Measurements from ENCODE around the gene KCNJ12.

KCNJ12 gene

DNA sequence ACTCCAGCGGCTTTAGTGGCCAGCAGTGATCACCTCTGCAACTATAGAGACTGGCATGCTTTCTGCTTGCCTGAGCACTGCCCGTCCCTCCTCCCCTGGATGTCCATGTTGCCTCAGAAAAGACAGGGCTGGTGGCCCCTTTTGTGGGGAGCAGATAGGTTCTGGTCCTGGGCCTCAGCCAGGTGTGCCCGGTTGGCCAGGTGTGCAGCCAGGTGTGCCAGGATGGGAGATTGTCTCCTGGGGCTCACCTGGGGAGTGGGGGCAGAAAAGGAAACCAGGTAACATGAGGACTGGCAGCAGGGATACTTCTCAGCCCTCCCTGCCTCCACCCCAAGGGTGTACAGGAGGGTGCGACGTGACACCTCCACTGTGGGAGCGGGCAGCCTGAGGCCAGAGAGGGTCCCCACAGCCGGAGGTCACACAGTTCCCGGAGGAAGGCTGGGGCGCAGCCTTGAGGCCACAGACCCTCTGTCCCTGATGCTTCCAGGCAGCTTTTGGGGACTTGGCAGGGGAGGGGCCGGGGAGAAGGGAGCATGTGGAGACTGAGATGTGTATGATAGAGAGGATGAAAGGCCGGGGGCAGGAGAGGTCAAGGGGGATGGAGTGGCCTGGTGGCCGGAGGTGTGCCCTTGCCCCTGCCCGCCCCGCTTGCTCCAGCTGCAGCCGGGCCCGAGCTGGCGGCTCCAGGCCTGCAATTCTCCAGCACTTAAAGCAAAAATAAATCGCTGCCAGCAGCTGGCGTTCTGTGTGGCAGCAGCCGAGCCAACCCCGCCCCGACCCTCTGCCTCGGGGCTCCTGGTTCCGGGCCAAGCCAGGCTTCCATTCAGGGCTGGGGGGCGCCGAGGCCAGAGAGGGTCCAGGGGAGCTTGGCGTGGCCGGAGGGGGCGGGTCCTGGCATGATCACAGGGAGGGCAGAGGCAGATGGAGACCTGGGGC is 6.7 kb downstream of the KCNJ12 start:
- DNase-seq (ENCODE audit: extremely low read depth, low read depth) = no peak
- TF ChIP-seq, protein P1, sequence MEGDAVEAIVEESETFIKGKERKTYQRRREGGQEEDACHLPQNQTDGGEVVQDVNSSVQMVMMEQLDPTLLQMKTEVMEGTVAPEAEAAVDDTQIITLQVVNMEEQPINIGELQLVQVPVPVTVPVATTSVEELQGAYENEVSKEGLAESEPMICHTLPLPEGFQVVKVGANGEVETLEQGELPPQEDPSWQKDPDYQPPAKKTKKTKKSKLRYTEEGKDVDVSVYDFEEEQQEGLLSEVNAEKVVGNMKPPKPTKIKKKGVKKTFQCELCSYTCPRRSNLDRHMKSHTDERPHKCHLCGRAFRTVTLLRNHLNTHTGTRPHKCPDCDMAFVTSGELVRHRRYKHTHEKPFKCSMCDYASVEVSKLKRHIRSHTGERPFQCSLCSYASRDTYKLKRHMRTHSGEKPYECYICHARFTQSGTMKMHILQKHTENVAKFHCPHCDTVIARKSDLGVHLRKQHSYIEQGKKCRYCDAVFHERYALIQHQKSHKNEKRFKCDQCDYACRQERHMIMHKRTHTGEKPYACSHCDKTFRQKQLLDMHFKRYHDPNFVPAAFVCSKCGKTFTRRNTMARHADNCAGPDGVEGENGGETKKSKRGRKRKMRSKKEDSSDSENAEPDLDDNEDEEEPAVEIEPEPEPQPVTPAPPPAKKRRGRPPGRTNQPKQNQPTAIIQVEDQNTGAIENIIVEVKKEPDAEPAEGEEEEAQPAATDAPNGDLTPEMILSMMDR (IDR thresholded peaks at IDR 0.05; ENCODE audit: low read depth, low read length, missing control alignments) = no peak
- H3K4me3 ChIP-seq (replicated peaks; ENCODE audit: low read depth, low read length) = no peak overlapping the region

DNA sequence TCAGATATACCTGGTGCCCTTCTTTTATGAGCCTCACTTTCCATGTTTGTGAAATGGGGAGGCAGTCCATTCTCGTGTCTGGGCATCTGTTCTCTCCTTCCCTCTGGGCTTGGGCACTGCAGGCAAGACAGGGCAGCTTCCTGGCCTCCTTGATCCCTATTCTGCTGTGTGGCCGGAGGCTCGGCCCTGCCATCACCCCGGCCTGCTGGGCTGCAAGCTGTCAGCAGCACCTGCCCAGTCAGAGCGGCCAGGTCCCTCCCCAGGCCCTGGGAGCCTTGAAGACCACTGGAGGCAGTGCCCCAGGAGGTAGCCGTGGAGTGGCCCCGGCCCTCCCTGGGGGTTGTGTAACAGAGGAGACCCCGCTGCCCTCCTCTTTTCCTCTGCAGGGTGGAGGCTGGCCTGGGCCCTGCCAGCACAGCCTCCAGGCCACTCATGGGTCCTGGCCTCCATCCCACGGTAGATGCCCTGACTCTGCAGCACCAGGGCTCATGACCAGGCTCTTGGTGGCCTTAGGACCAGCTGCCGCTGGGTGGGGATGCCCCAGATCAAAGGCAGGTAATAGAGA is 9.2 kb downstream of the KCNJ12 start:
- TF ChIP-seq, protein P1 (IDR thresholded peaks at IDR 0.05; ENCODE audit: low read depth, low read length, missing control alignments) = no peak
- DNase-seq (ENCODE audit: extremely low read depth, low read depth) = no peak
- no peak overlapping the region for H3K4me3 ChIP-seq (replicated peaks; ENCODE audit: low read depth, low read length)

DNA sequence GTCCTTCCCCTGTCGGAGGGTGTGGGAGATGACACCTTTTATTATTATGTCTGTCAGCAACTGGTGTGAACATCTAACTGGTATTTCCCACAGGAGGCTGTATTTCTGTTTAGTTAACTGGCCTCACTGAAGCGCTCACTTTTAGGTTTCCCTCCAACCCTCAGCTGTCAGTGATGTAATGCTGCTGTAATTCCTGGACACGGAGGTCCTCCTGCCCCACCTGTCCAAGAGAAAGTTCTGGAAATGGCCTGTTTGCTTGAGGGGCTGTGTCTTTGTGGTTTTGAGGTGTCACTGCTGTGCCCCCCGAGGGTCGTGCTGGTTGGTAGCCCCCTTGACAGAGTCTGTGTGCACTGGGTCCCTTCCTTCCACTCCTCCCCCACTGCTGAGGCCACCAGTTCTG is 11.5 kb downstream of the KCNJ12 start:
- DNase-seq (ENCODE audit: extremely low read depth, low read depth) = no peak
- no peak overlapping the region for H3K4me3 ChIP-seq (replicated peaks; ENCODE audit: low read depth, low read length)
- TF ChIP-seq, protein P1 (IDR thresholded peaks at IDR 0.05; ENCODE audit: low read depth, low read length, missing control alignments) = no peak

DNA sequence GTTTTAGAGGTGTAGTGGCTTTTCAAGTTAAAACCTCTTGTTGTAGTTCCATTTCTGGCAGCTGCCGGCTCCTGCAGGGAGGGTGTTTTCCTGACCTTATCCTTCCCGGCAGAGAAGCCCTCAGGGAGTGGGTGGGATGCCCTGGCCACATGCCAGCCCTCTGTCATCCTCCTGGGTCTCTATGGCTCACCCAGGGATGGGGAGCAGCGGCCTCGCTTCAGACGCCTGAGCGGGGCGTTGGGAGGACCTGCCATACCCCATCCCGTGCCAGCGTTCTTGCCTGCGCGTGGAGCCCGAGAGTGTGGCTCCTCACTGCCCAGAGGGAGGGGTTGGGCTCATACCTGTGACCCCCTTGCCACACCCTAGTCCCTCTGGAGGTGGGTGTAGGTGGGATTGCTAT is 11.9 kb downstream of the KCNJ12 start:
- TF ChIP-seq, protein P1 (IDR thresholded peaks at IDR 0.05; ENCODE audit: low read depth, low read length, missing control alignments) = no peak
- no peak overlapping the region for H3K4me3 ChIP-seq (replicated peaks; ENCODE audit: low read depth, low read length)
- DNase-seq (ENCODE audit: extremely low read depth, low read depth) = no peak

DNA sequence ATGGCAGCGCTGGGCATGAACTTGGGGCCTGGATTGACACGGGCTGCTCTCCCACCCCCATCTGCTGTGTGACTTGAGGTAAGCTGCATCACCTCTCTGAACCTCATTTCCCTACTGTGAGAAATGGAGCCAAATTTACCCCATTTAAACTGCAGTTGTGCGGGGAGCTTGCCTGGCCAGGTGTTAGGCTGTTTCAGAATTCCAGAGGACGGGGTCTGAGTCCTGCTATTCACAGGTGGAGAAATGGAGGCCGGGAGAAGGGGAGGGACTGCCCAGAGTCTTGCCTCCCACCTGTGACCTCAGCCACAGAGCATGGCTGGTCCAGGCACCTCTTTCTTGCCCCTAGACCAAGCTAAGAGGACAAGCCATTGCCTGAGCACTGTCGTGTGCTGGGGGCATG is 12.8 kb downstream of the KCNJ12 start:
- H3K4me3 ChIP-seq (replicated peaks; ENCODE audit: low read depth, low read length) = no peak overlapping the region
- no peak for DNase-seq (ENCODE audit: extremely low read depth, low read depth)
- TF ChIP-seq, protein P1 (IDR thresholded peaks at IDR 0.05; ENCODE audit: low read depth, low read length, missing control alignments) = no peak

DNA sequence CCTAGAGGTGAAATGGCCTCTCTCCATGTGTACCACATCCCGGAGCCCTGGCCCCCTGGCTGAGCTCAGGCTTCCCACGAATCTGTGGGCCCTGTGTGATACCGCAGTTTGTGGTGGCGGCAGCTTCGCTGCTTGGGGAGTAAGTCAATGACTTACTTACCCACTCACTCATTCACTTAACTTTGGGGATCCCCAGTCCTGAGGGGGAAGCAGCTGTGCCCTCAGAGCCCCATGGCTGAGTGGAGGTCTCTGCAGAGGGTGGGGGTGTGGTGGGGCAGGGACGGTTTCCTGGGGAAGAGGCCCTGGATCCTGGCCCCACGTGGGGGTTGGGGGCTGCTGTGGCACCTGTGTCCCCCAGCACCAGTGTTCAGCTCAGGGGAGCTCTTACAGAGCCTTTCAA is 13.2 kb downstream of the KCNJ12 start:
- TF ChIP-seq, protein P1 (IDR thresholded peaks at IDR 0.05; ENCODE audit: low read depth, low read length, missing control alignments) = no peak
- no peak overlapping the region for H3K4me3 ChIP-seq (replicated peaks; ENCODE audit: low read depth, low read length)
- no peak for DNase-seq (ENCODE audit: extremely low read depth, low read depth)

All from HFF-Myc (cell line).